Endometrial microvascular endothelial cells (primary cell): ENCODE data around the gene DNAJC24. TPM values are rescaled to one million over a fixed set of nuclear protein-coding genes. Genes with fewer than 3 reads are reported as not detected.
"Not testable (repeated sequence)": the region's sequence is repeated elsewhere in the genome, so short reads cannot be mapped to it uniquely, and the experiment has no call there.

Experiments
- in situ Hi-C: cut with HindIII; loops from 2 replicates; pipeline ENCODE4 v1.10.0; 2017; ENCODE audit warnings: low sequenced_read_pairs, low pct_unique_long_range_greater_than_20kb; ENCODE audit errors: inconsistent ontology term
- total RNA-seq: library from RNA; depleted of rRNA; stranded (reverse); fragments of >200 nt; gene quantifications from one replicate; pipeline ENCODE4 v1.2.3, GENCODE V29; 2015; ENCODE audit errors: inconsistent ontology term

The DNAJC24 gene
- total RNA-seq = 25.9 TPM

GRCh38 chr11:31369348-31370329 lies at the start of gene DNAJC24, which contains the start of gene DCDC1:
DNAJC24 (plus strand) TSS chr11:31369860; CDS start chr11:31370749, 889 bp downstream.
DCDC1 (minus strand) TSS chr11:31369739; CDS start chr11:31328280, 41,459 bp downstream.
- in situ Hi-C loops = no loop called here

GRCh38 chr11:31321494-31321893 lies 48.2 kb upstream of the DNAJC24 start:
- in situ Hi-C loops = not testable (repeated sequence)

- in situ Hi-C loops = no loop called here
Observed at GRCh38 chr11:31323145-31323544, 46.5 kb upstream of the DNAJC24 start.

GRCh38 chr11:31325160-31325559 lies 44.5 kb upstream of the DNAJC24 start:
- in situ Hi-C loops = no loop called here

- in situ Hi-C loops = no loop called here
Observed at GRCh38 chr11:31326470-31327148, 43.1 kb upstream of the DNAJC24 start.

- in situ Hi-C loops = no loop called here
Observed at GRCh38 chr11:31327417-31327816, 42.2 kb upstream of the DNAJC24 start.

- in situ Hi-C loops = no loop called here
Observed at GRCh38 chr11:31328697-31329096, 41.0 kb upstream of the DNAJC24 start.

GRCh38 chr11:31337806-31338205 lies 31.9 kb upstream of the DNAJC24 start:
- in situ Hi-C loops = no loop called here

- in situ Hi-C loops = no loop called here
Observed at GRCh38 chr11:31340903-31341572, 28.6 kb upstream of the DNAJC24 start.

GRCh38 chr11:31351168-31351567 lies 18.5 kb upstream of the DNAJC24 start:
- in situ Hi-C loops = no loop called here

GRCh38 chr11:31355131-31355530 lies 14.5 kb upstream of the DNAJC24 start:
- in situ Hi-C loops = no loop called here

GRCh38 chr11:31355817-31356216 lies 13.8 kb upstream of the DNAJC24 start:
- in situ Hi-C loops = no loop called here

GRCh38 chr11:31361743-31362142 lies 7.9 kb upstream of the DNAJC24 start:
- in situ Hi-C loops = no loop called here

- in situ Hi-C loops = no loop called here
Observed at GRCh38 chr11:31366795-31367194, 2.9 kb upstream of the DNAJC24 start.

- in situ Hi-C loops = no loop called here
Observed at GRCh38 chr11:31375879-31376278, 6.2 kb downstream of the DNAJC24 start.

- in situ Hi-C loops = no loop called here
Observed at GRCh38 chr11:31383116-31383515, 13.5 kb downstream of the DNAJC24 start.

GRCh38 chr11:31387379-31387778 lies 17.7 kb downstream of the DNAJC24 start:
- in situ Hi-C loops = no loop called here

GRCh38 chr11:31397239-31397834 lies 27.7 kb downstream of the DNAJC24 start:
- in situ Hi-C loops = no loop called here

- in situ Hi-C loops = no loop called here
Observed at GRCh38 chr11:31404614-31405013, 35.0 kb downstream of the DNAJC24 start.
